K562 (cell line): ENCODE data around the gene PIK3CD. TPM values are rescaled to one million over a fixed set of nuclear protein-coding genes. Genes with fewer than 3 reads are reported as not detected.
A peak's percentile ranks its signal among the peaks of the same experiment; 100 is the strongest.

Experiments
- AFF1 ChIP-seq, 2 experiments: fragments of 450-650 bp; IDR thresholded peaks; 2 replicates each; pipeline ENCODE4 v1.6.1; 2018; ENCODE audit warnings: mild to moderate bottlenecking in 2 of 2, low read depth in 1 of 2; ENCODE audit not compliant: partially characterized antibody in 2 of 2
- ATF1 ChIP-seq, 2 experiments: fragments of 450-650 bp in 1 of 2; IDR thresholded peaks; 2 replicates each; pipeline ENCODE4 v1.6.1; 2016; ENCODE audit warnings: missing compliant biosample characterization in 1 of 2, missing genetic modification characterization in 1 of 2
- ATF4 ChIP-seq: fragments of 450-650 bp; formaldehyde crosslinking; IDR thresholded peaks from 2 replicates; pipeline ENCODE4 v1.4.0; 2022; ENCODE audit warnings: mild to moderate bottlenecking, moderate library complexity
- BCL6 ChIP-seq: fragments of 250-450 bp; sonication (Bioruptor Pico); IDR thresholded peaks from 2 replicates; pipeline ENCODE4 v1.4.0; 2020
- BHLHE40 ChIP-seq: IDR thresholded peaks from 2 replicates; pipeline ENCODE4 v1.6.1; 2011; ENCODE audit warnings: low read length, improper control_type of control experiment
- CREB3 ChIP-seq: fragments of 450-650 bp; conservative IDR thresholded peaks from 2 replicates; pipeline ENCODE4 v1.6.1; 2016; ENCODE audit warnings: missing genetic modification characterization, low read depth, mild to moderate bottlenecking, missing compliant biosample characterization, moderate library complexity
- EHMT2 ChIP-seq: fragments of 450-650 bp; IDR thresholded peaks from 2 replicates; pipeline ENCODE4 v1.6.1; 2018; ENCODE audit warnings: antibody characterized with exemption
- GABPB1 ChIP-seq: sonication (generic); formaldehyde crosslinking; IDR thresholded peaks from 2 replicates; pipeline ENCODE4 v1.8.0; 2022; ENCODE audit warnings: mild to moderate bottlenecking, missing genetic modification reagents
- MXD1 ChIP-seq: fragments of 250-450 bp; sonication (Bioruptor Pico); IDR thresholded peaks from 2 replicates; pipeline ENCODE4 v1.8.0; 2021; ENCODE audit warnings: borderline replicate concordance, mild to moderate bottlenecking, moderate library complexity; ENCODE audit not compliant: poor library complexity, severe bottlenecking
- RAD51 ChIP-seq: fragments of 450-650 bp; IDR thresholded peaks from 2 replicates; pipeline ENCODE4 v1.7.1; 2016; ENCODE audit warnings: low read depth, mild to moderate bottlenecking, borderline replicate concordance
- RUNX1 ChIP-seq: sonication (generic); IDR thresholded peaks from 2 replicates; pipeline ENCODE4 v1.6.1; 2016; ENCODE audit warnings: antibody characterized with exemption, low read depth
- ZFP30 ChIP-seq: fragments of 250-450 bp; sonication (Bioruptor Pico); IDR thresholded peaks from 2 replicates; pipeline ENCODE4 v1.8.0; 2022; ENCODE audit warnings: moderate library complexity, mild to moderate bottlenecking, inconsistent platforms, borderline replicate concordance
- polyA plus RNA-seq, 8 experiments: library from polyadenylated mRNA; depleted of rRNA in 4 of 8; stranded (reverse) in 5 of 8; unstranded in 3 of 8; fragments of >200 nt; fragmentation: Nextera tagmentation in 2 of 8; fragmentation: Illumina TruSeq in 1 of 8; extraction: Ambion mirVana in 2 of 8; extraction: Trizol in 1 of 8; gene quantifications; 2 replicates each; pipeline versions ENCODE4 v1.2.1 to v1.2.3, GENCODE V29; 2011 to 2014; ENCODE audit warnings: inconsistent platforms in 1 of 8, missing spikeins in 1 of 8
- total RNA-seq, 7 experiments: library from RNA; depleted of rRNA in 6 of 7; stranded (reverse); fragments of >200 nt in 6 of 7; fragmentation: Illumina TruSeq in 2 of 7; extraction: Trizol in 2 of 7; gene quantifications; 2 replicates each; pipeline versions ENCODE4 v1.2.1 to v1.2.3, GENCODE V29; 2011 to 2021; ENCODE audit warnings: low replicate concordance in 1 of 7
- TF ChIP-seq, protein P1 (sequence below), 2 experiments: IDR thresholded peaks; 2 replicates each; pipeline ENCODE4 v1.6.1; 2012; ENCODE audit warnings: improper control_type of control experiment in 2 of 2, low read depth in 2 of 2, low read length in 2 of 2, borderline replicate concordance in 1 of 2
- TF ChIP-seq, protein P2 (sequence below), 3 experiments: IDR thresholded peaks in 2 of 3; conservative IDR thresholded peaks in 1 of 3; 2 replicates each; pipeline ENCODE4 v1.5.1; 2011 to 2012; ENCODE audit warnings: low read length in 3 of 3, mild to moderate bottlenecking in 3 of 3, control low read depth in 2 of 3, improper control_type of control experiment in 1 of 3, inconsistent platforms in 1 of 3, low read depth in 1 of 3, mixed read lengths in 1 of 3, moderate library complexity in 1 of 3; ENCODE audit not compliant: insufficient read depth in 2 of 3

PIK3CD gene
- total and polyA plus RNA-seq, 9 of the 15 experiments (the other 6 are each of a cell fraction or from before 2014, with no cell fraction given) = 1.8 to 20.8 (median 7.2) TPM

DNA sequence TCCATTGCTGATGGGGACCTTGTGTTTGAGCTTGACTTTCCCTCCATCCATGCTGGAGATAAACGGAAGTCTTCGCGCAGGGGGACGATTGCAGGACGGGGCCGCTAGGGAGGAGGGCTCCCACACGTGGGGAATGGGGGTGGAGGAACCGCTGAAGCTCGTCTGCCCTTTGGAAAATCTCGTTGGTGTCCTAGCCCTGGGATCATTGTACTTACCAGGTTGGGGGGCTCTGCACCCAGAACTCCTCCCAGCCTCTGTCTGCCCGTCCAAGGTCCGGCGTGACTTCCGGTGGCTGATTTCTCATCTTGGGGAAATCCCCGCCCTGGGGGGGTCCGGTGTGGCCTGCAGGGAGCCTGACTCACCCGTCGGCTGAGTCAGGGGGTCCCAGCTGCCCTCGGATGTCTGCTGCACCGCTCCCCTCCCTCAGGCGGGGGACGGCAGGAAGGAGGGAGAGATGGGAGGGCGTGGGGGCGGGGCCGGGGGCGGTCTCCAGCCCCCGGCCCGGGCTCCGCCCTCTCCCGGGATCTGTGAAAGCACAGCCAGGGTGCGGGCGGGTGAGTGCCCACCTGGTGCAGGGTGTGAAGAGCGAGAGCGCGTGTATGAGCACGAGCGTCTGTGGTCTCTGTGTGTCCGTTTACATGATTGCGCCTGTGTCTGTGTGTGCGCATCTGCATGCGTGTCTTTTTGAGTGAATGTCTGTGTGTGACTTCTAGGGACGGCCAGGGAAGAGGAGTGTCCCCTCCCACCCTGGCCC is 35.8 kb downstream of the PIK3CD start (continued):
- TF ChIP-seq CREB3 (tag) (no peak), GABPB1 (CRISPR knock-in tag) (peak; percentile 82), RAD51 (peak; percentile 32; the same call in 1 of the 2 replicates), EHMT2 (peak; percentile 38; the same call in 1 of the 2 replicates), MXD1 (CRISPR knock-in tag) (no peak), BHLHE40 (0 out of 2 replicates have a peak, but pooled peaks have one; percentile 41), BCL6 (CRISPR knock-in tag) (no peak), ATF4 (0 out of 2 replicates have a peak, but pooled peaks have one; percentile 12), AFF1 (IDR thresholded peaks at IDR 0.05; ENCODE audit: low read depth in 1 of 2, partially characterized antibody in 2 of 2) (peak in 1 of 2 experiments; percentile 34), ZFP30 (no peak), ATF1 (CRISPR knock-in tag; IDR thresholded peaks at IDR 0.05) (no peak), ATF1 (tag; IDR thresholded peaks at IDR 0.05) (peak; percentile 55; the same call in 1 of the 2 replicates), RUNX1 (0 out of 2 replicates have a peak, but pooled peaks have one; percentile 47)
- TF ChIP-seq, protein P1, sequence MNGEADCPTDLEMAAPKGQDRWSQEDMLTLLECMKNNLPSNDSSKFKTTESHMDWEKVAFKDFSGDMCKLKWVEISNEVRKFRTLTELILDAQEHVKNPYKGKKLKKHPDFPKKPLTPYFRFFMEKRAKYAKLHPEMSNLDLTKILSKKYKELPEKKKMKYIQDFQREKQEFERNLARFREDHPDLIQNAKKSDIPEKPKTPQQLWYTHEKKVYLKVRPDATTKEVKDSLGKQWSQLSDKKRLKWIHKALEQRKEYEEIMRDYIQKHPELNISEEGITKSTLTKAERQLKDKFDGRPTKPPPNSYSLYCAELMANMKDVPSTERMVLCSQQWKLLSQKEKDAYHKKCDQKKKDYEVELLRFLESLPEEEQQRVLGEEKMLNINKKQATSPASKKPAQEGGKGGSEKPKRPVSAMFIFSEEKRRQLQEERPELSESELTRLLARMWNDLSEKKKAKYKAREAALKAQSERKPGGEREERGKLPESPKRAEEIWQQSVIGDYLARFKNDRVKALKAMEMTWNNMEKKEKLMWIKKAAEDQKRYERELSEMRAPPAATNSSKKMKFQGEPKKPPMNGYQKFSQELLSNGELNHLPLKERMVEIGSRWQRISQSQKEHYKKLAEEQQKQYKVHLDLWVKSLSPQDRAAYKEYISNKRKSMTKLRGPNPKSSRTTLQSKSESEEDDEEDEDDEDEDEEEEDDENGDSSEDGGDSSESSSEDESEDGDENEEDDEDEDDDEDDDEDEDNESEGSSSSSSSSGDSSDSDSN (IDR thresholded peaks at IDR 0.05; ENCODE audit: borderline replicate concordance in 1 of 2, low read depth in 2 of 2, low read length in 2 of 2) = peak; percentile 13 to 48; a peak in 1 of 4 replicates
- TF ChIP-seq, protein P2, sequence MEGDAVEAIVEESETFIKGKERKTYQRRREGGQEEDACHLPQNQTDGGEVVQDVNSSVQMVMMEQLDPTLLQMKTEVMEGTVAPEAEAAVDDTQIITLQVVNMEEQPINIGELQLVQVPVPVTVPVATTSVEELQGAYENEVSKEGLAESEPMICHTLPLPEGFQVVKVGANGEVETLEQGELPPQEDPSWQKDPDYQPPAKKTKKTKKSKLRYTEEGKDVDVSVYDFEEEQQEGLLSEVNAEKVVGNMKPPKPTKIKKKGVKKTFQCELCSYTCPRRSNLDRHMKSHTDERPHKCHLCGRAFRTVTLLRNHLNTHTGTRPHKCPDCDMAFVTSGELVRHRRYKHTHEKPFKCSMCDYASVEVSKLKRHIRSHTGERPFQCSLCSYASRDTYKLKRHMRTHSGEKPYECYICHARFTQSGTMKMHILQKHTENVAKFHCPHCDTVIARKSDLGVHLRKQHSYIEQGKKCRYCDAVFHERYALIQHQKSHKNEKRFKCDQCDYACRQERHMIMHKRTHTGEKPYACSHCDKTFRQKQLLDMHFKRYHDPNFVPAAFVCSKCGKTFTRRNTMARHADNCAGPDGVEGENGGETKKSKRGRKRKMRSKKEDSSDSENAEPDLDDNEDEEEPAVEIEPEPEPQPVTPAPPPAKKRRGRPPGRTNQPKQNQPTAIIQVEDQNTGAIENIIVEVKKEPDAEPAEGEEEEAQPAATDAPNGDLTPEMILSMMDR (IDR thresholded peaks at IDR 0.05 in 2 of 3, conservative IDR thresholded peaks at IDR 0.05 in 1 of 3; ENCODE audit: insufficient read depth in 2 of 3, low read depth in 1 of 3, low read length in 3 of 3) = peak; percentile 26 to 47 (median 43); a peak in 4 of 6 replicates
